HUDEP-2 (cell line): ENCODE data around the gene RPL22.

Experiments
- DNase-seq, 76 experiments: peaks; one replicate each; lab custom pipeline; 2025; ENCODE audit not compliant: unreplicated experiment in 76 of 76; lab: John Stamatoyannopoulos, UW

RPL22 gene

DNA sequence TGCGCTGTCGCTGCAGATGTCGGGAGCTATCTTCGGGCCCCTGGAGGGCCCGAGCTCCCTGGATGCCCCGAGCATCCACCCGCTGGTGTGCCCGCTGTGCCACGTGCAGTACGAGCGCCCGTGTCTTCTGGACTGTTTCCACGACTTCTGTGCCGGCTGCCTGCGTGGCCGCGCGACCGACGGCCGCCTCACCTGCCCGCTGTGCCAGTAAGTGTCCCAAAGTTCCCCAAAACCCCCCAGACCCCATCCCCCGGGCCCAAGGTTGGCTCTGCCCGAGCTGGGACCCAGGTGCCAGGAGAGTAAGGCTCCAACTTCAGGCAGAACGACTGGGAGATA is 7.1 kb upstream of the RPL22 start:
- DNase-seq: no peak

GRCh38 chr1:6205849-6206519 is 6.6 kb upstream of the RPL22 start, which contains the start of gene RNF207:
Gene RNF207, plus strand, starts transcription at chr1:6206119. Its CDS starts 417 bp downstream, at chr1:6206536.
- DNase-seq: peak in 18 of 76 experiments; percentile 12 to 55 (median 34)

DNA sequence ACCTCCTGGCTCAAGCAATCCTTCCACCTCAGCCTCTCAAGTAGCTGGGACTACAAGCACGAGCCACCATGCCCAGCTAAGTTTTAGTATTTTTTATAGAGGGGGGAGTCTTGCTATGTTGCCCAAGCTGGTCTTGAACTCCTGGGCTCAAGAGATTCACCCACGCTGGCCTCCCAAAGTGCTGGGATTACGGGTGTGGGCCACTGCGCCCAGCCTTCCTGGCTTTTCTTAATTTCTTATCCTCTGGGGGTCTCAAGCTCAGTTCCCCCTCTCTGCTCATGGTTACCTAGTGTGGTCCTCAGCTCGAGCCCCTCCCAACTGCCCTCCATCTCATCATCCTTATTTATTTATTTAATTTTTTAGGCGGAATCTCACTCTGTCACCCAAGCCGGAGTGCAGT is 2.9 kb upstream of the RPL22 start:
- DNase-seq: no peak

- peak in 1 of 76 experiments; percentile 30 for DNase-seq
Measured at GRCh38 chr1:6200188-6200809, 904 bp upstream of the RPL22 start.

GRCh38 chr1:6198646-6199297 is 623 bp downstream of the RPL22 start:
- DNase-seq: peak in 3 of 76 experiments; percentile 17 to 46 (median 20)

DNA sequence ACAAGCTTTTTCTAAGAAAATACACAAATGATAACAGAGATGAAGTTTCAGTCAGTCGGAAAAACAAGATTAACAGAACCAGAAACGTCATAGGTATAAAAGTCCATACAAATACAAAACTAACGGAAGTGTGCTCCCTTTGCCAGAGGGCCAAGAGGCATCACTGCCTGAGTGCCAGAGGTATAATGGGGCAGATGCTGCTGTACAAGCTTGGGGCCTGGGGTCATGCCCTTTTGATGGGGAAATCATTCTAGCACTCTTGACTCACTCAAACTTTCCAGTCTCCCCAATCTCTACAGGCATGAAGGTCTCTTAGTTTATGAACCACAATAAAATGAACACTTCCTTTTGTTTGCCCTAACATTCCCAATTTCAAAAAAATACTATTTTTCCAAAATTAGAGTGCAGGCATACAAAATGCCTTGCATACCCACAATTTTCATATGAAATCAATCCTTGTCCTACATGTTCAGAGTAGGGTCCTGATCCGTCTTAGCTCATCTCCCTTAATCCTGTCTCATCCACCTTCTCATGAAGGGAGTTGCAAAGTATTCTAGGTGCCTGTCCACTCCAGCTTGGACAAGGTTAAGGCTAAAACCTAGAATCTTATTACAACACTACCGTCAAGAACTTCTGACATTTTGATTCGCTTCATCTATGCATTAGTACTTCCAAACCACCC is 1.5 kb downstream of the RPL22 start:
- no peak for DNase-seq

DNA sequence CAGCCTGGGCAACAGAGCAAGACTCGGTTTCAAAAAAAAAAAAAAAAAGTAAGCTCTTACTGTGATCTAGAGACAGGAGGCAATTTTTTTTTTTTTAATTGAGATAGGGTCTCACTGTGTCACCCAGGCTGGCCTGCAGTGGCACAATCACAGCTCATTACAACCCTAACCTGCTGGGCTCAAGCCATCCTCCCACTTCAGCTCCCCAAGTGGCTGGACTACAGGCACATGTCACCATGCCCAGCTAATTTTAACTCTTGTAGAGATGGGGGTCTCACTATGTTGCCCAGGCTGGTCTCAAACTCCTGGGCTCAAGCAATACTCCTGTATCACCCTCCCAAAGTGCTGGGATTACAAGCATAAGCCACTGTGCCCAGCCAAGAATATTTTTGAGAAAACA is 7.4 kb downstream of the RPL22 start:
- DNase-seq: no peak

DNA sequence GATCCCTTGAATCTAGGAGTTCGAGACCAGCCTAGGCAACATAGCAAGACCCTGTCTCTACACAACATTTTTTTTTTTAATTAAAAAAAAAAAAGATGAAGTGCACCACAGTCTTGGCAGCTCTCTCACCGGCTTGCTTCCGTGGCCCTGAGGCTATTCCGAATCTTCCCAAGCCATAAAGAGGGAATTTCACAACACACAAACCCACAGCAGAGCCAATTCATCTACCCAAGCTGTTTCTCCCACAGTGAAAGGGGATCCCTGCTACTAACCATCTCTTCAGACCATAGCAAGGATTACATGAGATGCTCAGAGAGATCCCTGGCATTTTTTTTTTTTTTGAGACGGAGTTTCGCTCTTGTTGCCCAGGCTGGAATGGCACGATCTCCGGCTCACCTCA is 10.9 kb downstream of the RPL22 start:
- DNase-seq: no peak

- peak in 11 of 76 experiments; percentile 12 to 30 (median 23) for DNase-seq
Measured at GRCh38 chr1:6185635-6186382, 13.6 kb downstream of the RPL22 start.

GRCh38 chr1:6185151-6185550 is 14.2 kb downstream of the RPL22 start:
- no peak for DNase-seq

- DNase-seq: no peak
Measured at GRCh38 chr1:6184083-6184783, 15.2 kb downstream of the RPL22 start.

GRCh38 chr1:6183520-6183989 is 15.8 kb downstream of the RPL22 start:
- DNase-seq: peak in 6 of 76 experiments; percentile 10 to 20 (median 14)

DNA sequence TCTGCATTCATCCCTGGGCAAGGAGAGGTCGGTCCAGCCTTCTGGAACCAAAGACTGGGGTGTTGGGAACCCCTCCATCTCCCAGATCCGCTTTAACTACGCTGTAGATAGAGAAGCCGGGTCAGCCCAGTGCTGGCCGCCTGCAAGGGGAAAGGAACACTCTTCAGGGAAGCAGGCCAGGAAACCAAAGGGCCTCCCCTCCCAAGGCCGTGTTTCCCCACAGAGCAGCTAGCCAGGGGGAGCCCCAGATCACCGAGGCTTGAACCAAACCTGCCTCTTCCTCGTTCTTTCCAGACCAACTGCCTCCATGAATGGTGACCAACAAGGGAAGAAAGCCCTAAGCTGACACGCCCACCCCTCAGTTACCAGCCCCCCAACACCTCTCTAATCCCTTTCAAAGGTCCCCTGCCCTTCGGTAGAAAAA is 18.0 kb downstream of the RPL22 start:
- DNase-seq: no peak

- no peak for DNase-seq
Measured at GRCh38 chr1:6180707-6181311, 18.6 kb downstream of the RPL22 start.

- no peak for DNase-seq
Measured at GRCh38 chr1:6180268-6180706, 19.1 kb downstream of the RPL22 start, which contains the start of gene CHD5. Gene CHD5, minus strand, starts transcription at chr1:6180321. Its CDS starts 298 bp downstream, at chr1:6180023.

- no peak for DNase-seq
Measured at GRCh38 chr1:6179564-6180175, 19.7 kb downstream of the RPL22 start.

DNA sequence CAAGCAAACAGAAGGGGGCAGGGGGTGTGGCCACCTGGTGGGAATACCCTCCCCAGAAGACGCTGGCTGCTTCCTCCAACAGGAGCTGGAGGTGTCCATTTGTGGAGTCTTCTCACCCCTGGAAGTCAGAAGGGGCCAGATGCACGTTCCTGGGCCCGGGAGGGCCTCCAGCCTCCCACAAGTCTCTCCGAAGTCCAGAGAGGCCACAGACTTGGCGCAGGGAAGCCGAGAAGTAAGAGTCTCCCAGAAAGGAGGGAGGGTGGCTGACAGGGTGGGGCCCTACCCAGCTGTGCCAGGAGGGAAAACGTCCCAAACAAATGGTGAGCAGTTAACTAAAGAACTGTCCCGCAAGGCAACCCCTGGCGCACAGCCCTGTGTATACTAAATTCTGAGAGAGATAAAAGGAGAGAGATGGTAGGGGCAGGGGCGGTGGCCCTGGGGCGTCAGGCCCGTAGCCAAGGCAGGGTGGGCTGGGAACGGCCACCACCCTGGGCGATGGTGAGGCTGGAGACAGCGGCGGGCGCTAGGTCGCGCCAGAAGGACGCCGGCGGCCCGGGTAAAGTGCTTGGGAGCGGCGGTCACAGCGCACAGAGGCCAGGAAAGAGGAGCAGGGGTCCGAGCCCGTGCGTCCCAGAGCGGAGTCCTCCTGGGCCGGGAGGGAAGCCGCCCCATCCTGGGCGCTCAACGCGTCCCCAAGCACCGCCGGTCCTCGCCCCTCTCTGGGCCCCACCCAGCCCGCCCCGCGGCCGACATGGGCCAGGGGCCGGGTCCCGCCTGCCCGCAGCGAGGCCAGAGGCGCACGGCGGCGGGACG is 20.4 kb downstream of the RPL22 start:
- DNase-seq: peak in 1 of 76 experiments; percentile 14
